HCT116 (cell line): ENCODE measurements around the gene PSMD12. TPM values are rescaled to one million over a fixed set of nuclear protein-coding genes. Genes with fewer than 3 reads are reported as not detected.
A peak's percentile ranks its signal among the peaks of the same experiment; 100 is the strongest.
"Not testable (repeated sequence)": the region's sequence is repeated elsewhere in the genome, so short reads cannot be mapped to it uniquely, and the experiment has no call there.

Experiments
- ATAC-seq: fragments of 200-7000 bp; cut with Tn5 transposase; 2 replicates; pipeline ENCODE4 v1.9.1; 2020; ENCODE audit warnings: mild to moderate bottlenecking, moderate library complexity
- BruUV-seq: library from RNA; stranded (reverse); fragments of 400-500 nt; replicated peaks from 2 replicates; lab custom pipeline; 2021; lab: Mats Ljungman, UMichigan
- CTCF ChIA-PET: fragments of 300-600 bp; sonication (Branson Sonifier 250); formaldehyde crosslinking; loops from one replicate; lab custom pipeline; 2021; ENCODE audit warnings: antibody characterized with exemption; lab: Charles Lee
- POLR2A ChIA-PET: fragments of 300-600, 350-600 bp; sonication (Branson Sonifier 250); formaldehyde crosslinking; loops from one replicate; lab custom pipeline; 2021; ENCODE audit warnings: antibody characterized with exemption; lab: Charles Lee
- RAD21 ChIA-PET, 2 experiments: fragments of 300-600 bp; sonication (Branson Sonifier 250); formaldehyde crosslinking; loops; one replicate each; lab custom pipeline; 2023; ENCODE audit warnings: low total read pairs in 2 of 2; ENCODE audit not compliant: uncharacterized antibody in 2 of 2, unreplicated experiment in 2 of 2, low non-redundant PET in 1 of 2; lab: Charles Lee
- DNase-seq: peaks from one replicate; pipeline ENCODE4 v3.0.0-alpha.2; 2010; ENCODE audit warnings: low read depth, low spot score
- H2AFZ ChIP-seq: fragments of 200-600 bp; shearing (Covaris generic), sonication (generic); 2 replicates; pipeline ENCODE4 v1.6.1; 2017; ENCODE audit warnings: low read depth, mixed run types, mixed read lengths, antibody characterized with exemption, low read length; ENCODE audit not compliant: poor library complexity, severe bottlenecking
- H3K27ac ChIP-seq: 2 replicates; pipeline ENCODE4 v1.5.1; 2012; ENCODE audit warnings: low read depth, low read length
- H3K27me3 ChIP-seq: fragments of 200-600 bp; sonication (generic); 2 replicates; pipeline ENCODE4 v1.6.1; 2016; ENCODE audit warnings: mixed run types, low read length, mixed read lengths; ENCODE audit not compliant: insufficient read depth
- H3K36me3 ChIP-seq, 2 experiments: fragments of 200-500 bp in 1 of 2; fragments of 200-600 bp in 1 of 2; sonication (Bioruptor generic) in 1 of 2; sonication (generic) in 1 of 2; 2 replicates each; pipeline versions ENCODE4 v1.5.1 to v1.6.1; 2014 to 2016; ENCODE audit warnings: low read length in 2 of 2, inconsistent platforms in 1 of 2, mixed read lengths in 1 of 2, mixed run types in 1 of 2; ENCODE audit not compliant: insufficient read depth in 2 of 2, control insufficient read depth in 1 of 2
- H3K4me1 ChIP-seq, 2 experiments: fragments of 200-600 bp in 1 of 2; sonication (generic) in 1 of 2; 2 replicates each; pipeline versions ENCODE4 v1.5.1 to v1.6.1; 2012 to 2017; ENCODE audit warnings: low read length in 2 of 2, inconsistent platforms in 1 of 2, mild to moderate bottlenecking in 1 of 2, mixed read lengths in 1 of 2, mixed run types in 1 of 2, moderate library complexity in 1 of 2; ENCODE audit not compliant: insufficient read depth in 2 of 2, control insufficient read depth in 1 of 2
- H3K4me2 ChIP-seq: fragments of 200-600 bp; sonication (generic); 2 replicates; pipeline ENCODE4 v1.6.1; 2017; ENCODE audit warnings: mixed run types, low read length, mixed read lengths
- H3K4me3 ChIP-seq, 2 experiments: fragments of 200-600 bp in 1 of 2; sonication (generic) in 1 of 2; replicated peaks in 1 of 2; 2 replicates each; pipeline ENCODE4 v1.5.1; 2011 to 2016; ENCODE audit warnings: low read length in 2 of 2, control low read depth in 1 of 2, low read depth in 1 of 2, mild to moderate bottlenecking in 1 of 2, mixed read lengths in 1 of 2, mixed run types in 1 of 2
- H3K79me2 ChIP-seq: fragments of 200-600 bp; sonication (generic); 2 replicates; pipeline ENCODE4 v1.6.1; 2017; ENCODE audit warnings: mild to moderate bottlenecking, mixed run types, low read length, moderate library complexity, mixed read lengths; ENCODE audit not compliant: insufficient read depth
- H3K9ac ChIP-seq: fragments of 200-600 bp; sonication (generic); 2 replicates; pipeline ENCODE4 v1.6.1; 2016; ENCODE audit warnings: low read length, mixed read lengths
- H3K9me2 ChIP-seq: fragments of 200-600 bp; sonication (generic), shearing (Covaris generic); 2 replicates; pipeline ENCODE4 v1.6.1; 2017; ENCODE audit warnings: mixed run types, mild to moderate bottlenecking, moderate library complexity; ENCODE audit not compliant: insufficient read depth
- H3K9me3 ChIP-seq, 2 experiments: fragments of 200-500 bp in 1 of 2; fragments of 200-600 bp in 1 of 2; sonication (Bioruptor generic) in 1 of 2; sonication (generic) in 1 of 2; 2 replicates each; pipeline ENCODE4 v1.6.1; 2014 to 2017; ENCODE audit warnings: low read length in 2 of 2, mixed read lengths in 2 of 2, inconsistent platforms in 1 of 2, low read depth in 1 of 2, mild to moderate bottlenecking in 1 of 2, mixed run types in 1 of 2, moderate library complexity in 1 of 2; ENCODE audit not compliant: control insufficient read depth in 1 of 2, insufficient read depth in 1 of 2
- H4K20me1 ChIP-seq: fragments of 200-600 bp; sonication (generic), shearing (Covaris generic); 2 replicates; pipeline ENCODE4 v1.6.1; 2017; ENCODE audit warnings: mixed run types, mild to moderate bottlenecking, moderate library complexity; ENCODE audit not compliant: insufficient read depth
- TCF7L2 ChIP-seq: IDR thresholded peaks from 2 replicates; pipeline ENCODE4 v1.7.0; 2011; ENCODE audit warnings: borderline replicate concordance, inconsistent platforms; ENCODE audit not compliant: insufficient read depth, insufficient read length; ENCODE audit errors: extremely low read depth
- YY1 ChIP-seq: IDR thresholded peaks from 2 replicates; pipeline ENCODE4 v1.6.1; 2011; ENCODE audit warnings: low read length, low read depth, moderate library complexity, mild to moderate bottlenecking; ENCODE audit not compliant: insufficient replicate concordance; ENCODE audit errors: extremely low read depth
- intact Hi-C: fragments of 100-400 bp; cut with micrococcal nuclease; formaldehyde crosslinking; loops from 2 replicates; pipeline ENCODE4 v1.10.0; 2022
- total RNA-seq: library from RNA; stranded (reverse); gene quantifications from one replicate; pipeline ENCODE4 v1.2.1, GENCODE V29; 2021; ENCODE audit not compliant: unreplicated experiment

PSMD12 gene
- total RNA-seq, 1 experiment from 2014 or later = 115 TPM

DNA sequence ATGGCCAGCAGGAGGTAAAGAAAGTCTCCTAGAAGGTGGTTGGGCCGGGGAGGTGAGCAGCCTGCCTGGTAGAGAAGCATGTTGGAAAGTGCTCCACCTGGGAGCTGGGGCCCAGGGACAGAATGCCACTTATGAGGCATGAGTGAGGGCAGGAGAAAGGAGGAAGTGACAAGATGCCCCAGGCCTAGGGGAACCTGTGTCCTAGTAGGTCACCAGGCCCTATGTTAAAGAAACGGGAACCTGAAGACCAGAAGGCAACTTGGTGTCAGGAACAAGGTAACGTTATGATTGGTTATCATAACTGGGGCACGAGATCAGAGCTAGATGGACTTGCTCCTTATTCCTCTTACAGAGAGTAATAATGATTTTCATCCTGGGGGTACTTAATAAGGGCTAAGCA is 45.0 kb upstream of the PSMD12 start:
- no TSS peak for BruUV-seq

DNA sequence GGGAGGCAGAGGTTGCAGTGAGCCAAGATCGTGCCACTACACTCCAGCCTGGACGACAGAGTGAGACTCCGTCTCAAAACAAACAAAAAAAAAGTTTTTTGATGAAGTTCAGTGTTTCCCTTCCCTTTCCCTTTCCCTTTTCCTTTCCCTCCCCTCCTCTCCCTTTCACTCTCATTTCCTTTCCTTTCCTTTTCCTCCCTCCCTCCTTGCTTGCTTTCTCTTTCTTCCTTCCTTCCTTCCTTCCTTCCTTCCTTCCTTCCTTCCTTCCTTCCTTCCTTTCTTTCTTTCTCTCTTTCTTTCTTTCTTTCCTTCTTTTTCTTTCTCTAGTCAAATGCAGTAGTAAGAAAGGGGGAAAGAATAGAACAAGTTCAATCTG is 42.1 kb upstream of the PSMD12 start:
- POLR2A ChIA-PET = interaction anchor here (1.3 kb wide), 1 partner anchor 12 kb away, joined by 3 read pairs; no protein-coding TSS in a partner anchor
- peaks cover 26% of the 10 kb centered on the region for H3K79me2 ChIP-seq
- H3K27me3 ChIP-seq, H4K20me1 ChIP-seq, H3K36me3 ChIP-seq, CTCF ChIA-PET, H3K9me2 ChIP-seq, RAD21 ChIA-PET, H3K9me3 ChIP-seq, H2AFZ ChIP-seq, H3K9ac ChIP-seq, BruUV-seq, H3K4me3 ChIP-seq, ATAC-seq, H3K27ac ChIP-seq, DNase-seq: not testable (repeated sequence)
- intact Hi-C loops = loop anchor here (10.0 kb wide), 1 partner anchor 976 kb away; no protein-coding TSS in a partner anchor
- peaks cover 7 to 45% of the 10 kb centered on the region in 2 experiments for H3K4me1 ChIP-seq
- peak overlapping the region; percentile 45 for H3K4me2 ChIP-seq

More for the DNA sequence above, 45.0 kb upstream of the PSMD12 start:
- H4K20me1 ChIP-seq = no peaks in the 10 kb centered on the region
- no peaks in the 10 kb centered on the region for H3K27me3 ChIP-seq
- TF ChIP-seq YY1 = no peak
- TF ChIP-seq TCF7L2 = no peak
- ATAC-seq (no peak), DNase-seq (no peak)
- no peak overlapping the region for H3K4me2 ChIP-seq
- H2AFZ ChIP-seq = no peak overlapping the region
- no peak overlapping the region for H3K27ac ChIP-seq
- H3K9me2 ChIP-seq = no peaks in the 10 kb centered on the region
- H3K9ac ChIP-seq = no peak overlapping the region
- RAD21 ChIA-PET = no interaction called here
- H3K79me2 ChIP-seq = peaks cover 21% of the 10 kb centered on the region; the same call in 1 of the 2 replicates
- H3K4me3 ChIP-seq = no peak overlapping the region
- intact Hi-C loops = no loop called here
- CTCF ChIA-PET = interaction anchor here (1.2 kb wide), 1 partner anchor 64 kb away, joined by 6 read pairs; no protein-coding TSS in a partner anchor
- no peaks in the 10 kb centered on the region for H3K36me3 ChIP-seq
- H3K4me1 ChIP-seq = peaks cover 7 to 47% of the 10 kb centered on the region in 2 experiments
- POLR2A ChIA-PET = interaction anchor here (1.3 kb wide), 1 partner anchor 64 kb away, joined by 3 read pairs; no protein-coding TSS in a partner anchor
- peaks cover 0 to 3% of the 10 kb centered on the region in 2 experiments; a peak in 1 of 4 replicates for H3K9me3 ChIP-seq
